GM23338 (cell line): ENCODE data around the gene YY1AP1.
"Not testable (repeated sequence)": the region's sequence is repeated elsewhere in the genome, so short reads cannot be mapped to it uniquely, and the experiment has no call there.

Source experiments
- EZH2 ChIP-seq: fragments of 200-600 bp; sonication (generic); IDR thresholded peaks from one replicate; pipeline ENCODE4 v1.8.0; 2017; ENCODE audit warnings: antibody characterized with exemption, mild to moderate bottlenecking, low read depth; ENCODE audit not compliant: unreplicated experiment
- POLR2AphosphoS5 ChIP-seq: IDR thresholded peaks from 2 replicates; pipeline ENCODE4 v1.6.1; 2016; ENCODE audit warnings: antibody characterized with exemption, low read depth
- STAT1 ChIP-seq: IDR thresholded peaks from one replicate; pipeline ENCODE4 v1.6.1; 2016; ENCODE audit warnings: antibody characterized with exemption; ENCODE audit not compliant: unreplicated experiment

DNA sequence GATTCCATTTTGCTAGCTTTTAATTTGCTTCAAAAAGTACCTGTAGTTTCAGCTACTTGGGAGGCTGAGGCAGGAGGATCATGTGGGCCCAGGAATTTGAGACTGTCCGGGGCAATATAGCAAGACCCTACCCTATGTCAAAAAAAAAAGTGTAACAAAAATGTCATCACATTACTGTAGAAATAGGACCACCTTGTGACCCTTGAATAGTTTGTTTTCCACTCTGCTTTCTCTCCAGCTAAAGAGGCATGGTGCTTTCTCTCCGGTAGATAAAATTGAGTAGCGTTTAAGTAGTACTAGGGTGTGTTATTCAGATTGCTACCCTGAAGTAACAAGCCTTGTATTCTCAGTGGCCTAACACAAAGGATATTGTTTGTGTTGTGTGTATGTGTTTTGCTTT is 24.1 kb upstream of the YY1AP1 start:
- TF ChIP-seq POLR2AphosphoS5, EZH2, STAT1: not testable (repeated sequence)
